Lower lobe of right lung (tissue), 2 donors: ENCODE data around the gene IL1RAPL1. TPM values are rescaled to one million over a fixed set of nuclear protein-coding genes. Genes with fewer than 3 reads are reported as not detected.

Experiments used
- ATAC-seq, 2 donors: fragments of 200-7000 bp; cut with Tn5 transposase; one replicate each; pipeline ENCODE4 v1.9.1; 2020 to 2022; ENCODE audit warnings: mild to moderate bottlenecking in 2 of 2, moderate library complexity in 2 of 2
- DNase-seq: peaks from one replicate; pipeline ENCODE4 v3.0.0-alpha.2; 2020
- H3K27ac ChIP-seq: fragments of 200-600 bp; one replicate; pipeline ENCODE4 v1.8.0; 2022
- H3K27me3 ChIP-seq: fragments of 200-600 bp; one replicate; pipeline ENCODE4 v1.8.0; 2022; ENCODE audit warnings: low read depth
- H3K36me3 ChIP-seq: fragments of 200-600 bp; one replicate; pipeline ENCODE4 v1.8.0; 2022; ENCODE audit warnings: mild to moderate bottlenecking
- H3K4me1 ChIP-seq: fragments of 200-600 bp; one replicate; pipeline ENCODE4 v1.8.0; 2022
- H3K4me3 ChIP-seq: fragments of 200-600 bp; one replicate; pipeline ENCODE4 v1.8.0; 2022; ENCODE audit warnings: mild to moderate bottlenecking
- H3K9me3 ChIP-seq: fragments of 200-600 bp; one replicate; pipeline ENCODE4 v1.8.0; 2022
- intact Hi-C: fragments of 100-400 bp; cut with DNase I; formaldehyde crosslinking; loops from one replicate; pipeline ENCODE4 v1.11.0; 2022
- total RNA-seq: library from RNA; stranded (reverse); fragmentation: NEBNext Ultra II Directional; extraction: Animal tissue kit (Norgen Biotek cat#: 25700); gene quantifications from one replicate; pipeline ENCODE4 v1.2.1, GENCODE V29; 2021
- TF ChIP-seq, protein P1 (sequence below): fragments of 200-600 bp; IDR thresholded peaks from one replicate; pipeline ENCODE4 v1.8.0; 2022; ENCODE audit warnings: antibody characterized with exemption, mild to moderate bottlenecking
- donor health status: DM: no; HTN: yes; CAD: no; lungs with severe emphysema.

The IL1RAPL1 gene
- total RNA-seq, 1 donor from 2014 or later = not detected

- Histone ChIP-seq H3K4me1 (no peaks in the 10 kb centered on the region), H3K27ac (no peak overlapping the region), H3K36me3 (no peaks in the 10 kb centered on the region), H3K27me3 (no peaks in the 10 kb centered on the region), H3K9me3 (no peaks in the 10 kb centered on the region), H3K4me3 (no peak overlapping the region)
- no peak for ATAC-seq
- TF ChIP-seq, protein P1, sequence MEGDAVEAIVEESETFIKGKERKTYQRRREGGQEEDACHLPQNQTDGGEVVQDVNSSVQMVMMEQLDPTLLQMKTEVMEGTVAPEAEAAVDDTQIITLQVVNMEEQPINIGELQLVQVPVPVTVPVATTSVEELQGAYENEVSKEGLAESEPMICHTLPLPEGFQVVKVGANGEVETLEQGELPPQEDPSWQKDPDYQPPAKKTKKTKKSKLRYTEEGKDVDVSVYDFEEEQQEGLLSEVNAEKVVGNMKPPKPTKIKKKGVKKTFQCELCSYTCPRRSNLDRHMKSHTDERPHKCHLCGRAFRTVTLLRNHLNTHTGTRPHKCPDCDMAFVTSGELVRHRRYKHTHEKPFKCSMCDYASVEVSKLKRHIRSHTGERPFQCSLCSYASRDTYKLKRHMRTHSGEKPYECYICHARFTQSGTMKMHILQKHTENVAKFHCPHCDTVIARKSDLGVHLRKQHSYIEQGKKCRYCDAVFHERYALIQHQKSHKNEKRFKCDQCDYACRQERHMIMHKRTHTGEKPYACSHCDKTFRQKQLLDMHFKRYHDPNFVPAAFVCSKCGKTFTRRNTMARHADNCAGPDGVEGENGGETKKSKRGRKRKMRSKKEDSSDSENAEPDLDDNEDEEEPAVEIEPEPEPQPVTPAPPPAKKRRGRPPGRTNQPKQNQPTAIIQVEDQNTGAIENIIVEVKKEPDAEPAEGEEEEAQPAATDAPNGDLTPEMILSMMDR = no peak
- DNase-seq = no peak
- intact Hi-C loops = no loop called here
Measured at GRCh38 chrX:28585767-28586166, 1.5 kb upstream of the IL1RAPL1 start.

- intact Hi-C loops = no loop called here
Measured at GRCh38 chrX:28586286-28586685, 960 bp upstream of the IL1RAPL1 start.

DNA sequence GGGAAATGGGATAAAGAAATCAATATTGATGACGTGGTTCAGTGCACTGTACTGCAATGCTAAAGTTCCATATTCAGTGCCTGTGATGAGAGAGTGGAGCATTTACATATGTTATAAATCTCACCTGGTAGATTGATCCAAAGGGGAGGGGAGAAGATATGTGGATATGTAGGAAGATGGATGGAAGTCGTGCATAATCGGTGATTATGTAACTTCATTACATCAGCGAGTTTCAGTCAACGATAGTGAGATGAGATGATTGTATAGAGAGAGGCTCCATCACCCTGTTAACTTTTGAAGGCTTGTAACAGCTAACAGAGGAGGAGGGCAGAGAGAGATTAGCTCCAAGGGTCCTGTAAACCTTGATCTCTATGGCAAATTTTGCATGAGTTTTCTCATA is 1.8 kb downstream of the IL1RAPL1 start:
- intact Hi-C loops = no loop called here
- H3K27ac ChIP-seq = no peak overlapping the region
- no peaks in the 10 kb centered on the region for H3K36me3 ChIP-seq
- H3K4me1 ChIP-seq = no peaks in the 10 kb centered on the region
- H3K9me3 ChIP-seq = no peaks in the 10 kb centered on the region
- H3K4me3 ChIP-seq = no peak overlapping the region
- TF ChIP-seq, protein P1 = no peak
- no peaks in the 10 kb centered on the region for H3K27me3 ChIP-seq
- no peak for ATAC-seq
- DNase-seq = no peak

More at GRCh38 chrX:28586286-28586685, 960 bp upstream of the IL1RAPL1 start:
- no peak overlapping the region for H3K27ac ChIP-seq
- DNase-seq (no peak), ATAC-seq (no peak)
- no peaks in the 10 kb centered on the region for H3K36me3 ChIP-seq
- H3K4me1 ChIP-seq = no peaks in the 10 kb centered on the region
- H3K27me3 ChIP-seq = no peaks in the 10 kb centered on the region
- no peak overlapping the region for H3K4me3 ChIP-seq
- no peaks in the 10 kb centered on the region for H3K9me3 ChIP-seq
- TF ChIP-seq, protein P1 = no peak

DNA sequence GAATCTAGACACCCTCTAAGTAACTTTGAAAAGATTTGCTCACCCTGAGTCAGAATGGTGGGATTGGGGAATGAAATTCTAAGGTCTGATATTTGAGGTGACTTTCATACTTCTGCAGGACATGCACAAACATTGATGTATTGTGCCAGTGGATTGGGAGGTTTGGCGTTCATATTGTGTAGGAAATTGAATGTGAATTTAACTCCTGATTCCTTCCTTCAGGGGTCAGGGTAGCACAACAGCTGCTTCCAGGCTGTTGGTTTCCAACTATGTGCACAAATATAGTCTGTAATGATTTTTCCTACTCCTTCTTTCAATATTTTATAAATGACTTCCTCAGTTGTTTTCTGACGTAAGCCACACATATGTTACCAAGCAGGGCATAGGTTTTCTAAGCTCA is 3.1 kb downstream of the IL1RAPL1 start:
- H3K4me1 ChIP-seq = no peaks in the 10 kb centered on the region
- no peaks in the 10 kb centered on the region for H3K27me3 ChIP-seq
- TF ChIP-seq, protein P1 = no peak
- H3K4me3 ChIP-seq = no peak overlapping the region
- no peaks in the 10 kb centered on the region for H3K36me3 ChIP-seq
- no peaks in the 10 kb centered on the region for H3K9me3 ChIP-seq
- ATAC-seq (no peak), DNase-seq (no peak)
- H3K27ac ChIP-seq = no peak overlapping the region
- intact Hi-C loops = no loop called here

DNA sequence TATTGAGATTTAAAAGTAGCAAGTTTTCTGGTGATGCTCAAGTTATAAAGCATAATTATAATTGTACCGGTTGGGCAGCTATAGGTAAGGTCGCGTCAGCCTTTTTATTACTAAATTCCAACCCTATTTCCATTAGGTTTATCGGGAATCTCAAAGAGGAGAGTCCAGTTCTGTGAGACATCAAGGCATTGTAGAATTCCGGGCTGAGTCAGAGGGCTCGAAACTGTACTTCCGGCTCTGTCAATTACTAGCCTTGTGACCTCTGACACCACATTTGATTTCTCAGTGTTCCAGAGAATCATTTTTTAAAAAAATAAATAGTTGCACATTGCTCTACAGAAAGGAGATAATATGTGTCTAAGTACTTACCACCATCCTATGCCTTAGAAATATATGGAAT is 4.3 kb downstream of the IL1RAPL1 start:
- no peak overlapping the region for H3K27ac ChIP-seq
- intact Hi-C loops = no loop called here
- H3K4me1 ChIP-seq = no peaks in the 10 kb centered on the region
- H3K9me3 ChIP-seq = no peaks in the 10 kb centered on the region
- no peak for DNase-seq
- H3K36me3 ChIP-seq = no peaks in the 10 kb centered on the region
- no peaks in the 10 kb centered on the region for H3K27me3 ChIP-seq
- TF ChIP-seq, protein P1 = no peak
- no peak for ATAC-seq
- H3K4me3 ChIP-seq = no peak overlapping the region

GRCh38 chrX:28595346-28595745 is 8.1 kb downstream of the IL1RAPL1 start:
- TF ChIP-seq, protein P1 = no peak
- Histone ChIP-seq H3K27ac (no peak overlapping the region), H3K4me3 (no peak overlapping the region), H3K27me3 (no peaks in the 10 kb centered on the region), H3K9me3 (no peaks in the 10 kb centered on the region), H3K36me3 (no peaks in the 10 kb centered on the region), H3K4me1 (no peaks in the 10 kb centered on the region)
- DNase-seq (no peak), ATAC-seq (no peak)
- intact Hi-C loops = no loop called here
